OCI-LY7 (cell line): ENCODE measurements around the gene ALDH1A3. TPM values are rescaled to one million over a fixed set of nuclear protein-coding genes. Genes with fewer than 3 reads are reported as not detected.
A peak's percentile ranks its signal among the peaks of the same experiment; 100 is the strongest.

ENCODE experiments used
- BruUV-seq: library from RNA; stranded (reverse); fragments of 400-500 nt; replicated peaks from 2 replicates; lab custom pipeline; 2021; lab: Mats Ljungman, UMichigan
- CTCF ChIA-PET: fragments of 300-600 bp; sonication (Branson Sonifier 250); formaldehyde crosslinking; loops from one replicate; lab custom pipeline; 2022; ENCODE audit warnings: antibody characterized with exemption; ENCODE audit not compliant: unreplicated experiment; lab: Charles Lee
- POLR2A ChIA-PET: fragments of 300-600 bp; sonication (Branson Sonifier 250); formaldehyde crosslinking; loops from one replicate; lab custom pipeline; 2022; ENCODE audit warnings: antibody characterized with exemption; lab: Charles Lee
- DNase-seq: peaks from one replicate; pipeline ENCODE4 v3.0.0-alpha.2; 2015; ENCODE audit warnings: low spot score
- H2AFZ ChIP-seq: fragments of 200-600 bp; sonication (generic), shearing (Covaris generic); 2 replicates; pipeline ENCODE4 v1.6.1; 2014; ENCODE audit warnings: mild to moderate bottlenecking, antibody characterized with exemption, low read length, moderate library complexity
- H3K27ac ChIP-seq: fragments of 200-600 bp; sonication (generic); 2 replicates; pipeline ENCODE4 v1.5.1; 2014; ENCODE audit warnings: mixed run types, low read depth, mild to moderate bottlenecking, moderate library complexity, low read length, inconsistent platforms; ENCODE audit not compliant: poor library complexity, severe bottlenecking
- H3K36me3 ChIP-seq: fragments of 200-600 bp; sonication (generic); 2 replicates; pipeline ENCODE4 v1.6.1; 2014; ENCODE audit warnings: mild to moderate bottlenecking, antibody characterized with exemption, low read length, moderate library complexity, mixed read lengths; ENCODE audit not compliant: insufficient read depth
- H3K4me1 ChIP-seq: fragments of 200-600 bp; sonication (generic); 2 replicates; pipeline ENCODE4 v1.5.1; 2014; ENCODE audit warnings: mild to moderate bottlenecking, low read length; ENCODE audit not compliant: insufficient read depth, poor library complexity, severe bottlenecking
- H3K4me2 ChIP-seq: fragments of 200-600 bp; sonication (generic); 2 replicates; pipeline ENCODE4 v1.6.1; 2014; ENCODE audit warnings: mild to moderate bottlenecking, low read length
- H3K4me3 ChIP-seq: fragments of 200-600 bp; sonication (generic); 2 replicates; pipeline ENCODE4 v1.5.1; 2014; ENCODE audit warnings: mild to moderate bottlenecking, low read depth, low read length; ENCODE audit not compliant: poor library complexity, severe bottlenecking
- H3K79me2 ChIP-seq: fragments of 200-600 bp; sonication (generic); 2 replicates; pipeline ENCODE4 v1.6.1; 2016; ENCODE audit warnings: low read depth, mild to moderate bottlenecking, low read length, moderate library complexity, mixed read lengths; ENCODE audit not compliant: insufficient read depth
- H3K9me2 ChIP-seq: fragments of 200-600 bp; sonication (generic); 2 replicates; pipeline ENCODE4 v1.6.1; 2016; ENCODE audit warnings: mild to moderate bottlenecking, low read length, mixed read lengths; ENCODE audit not compliant: insufficient read depth
- H3K9me3 ChIP-seq: fragments of 200-600 bp; sonication (generic); 2 replicates; pipeline ENCODE4 v1.6.1; 2014; ENCODE audit warnings: mild to moderate bottlenecking, mixed run types, low read length, mixed read lengths
- H4K20me1 ChIP-seq: fragments of 200-600 bp; sonication (generic); 2 replicates; pipeline ENCODE4 v1.6.1; 2014; ENCODE audit warnings: mild to moderate bottlenecking, antibody characterized with exemption, low read length, moderate library complexity, mixed read lengths; ENCODE audit not compliant: insufficient read depth
- CTCF ChIP-seq: fragments of 200-600 bp; sonication (generic); conservative IDR thresholded peaks from 2 replicates; pipeline ENCODE4 v1.5.1; 2014; ENCODE audit warnings: mild to moderate bottlenecking, antibody characterized with exemption, low read length, moderate library complexity, mixed read lengths
- EZH2phosphoT487 ChIP-seq: fragments of 200-600 bp; sonication (generic); IDR thresholded peaks from 2 replicates; pipeline ENCODE4 v1.6.1; 2018; ENCODE audit warnings: low read depth, borderline replicate concordance, mild to moderate bottlenecking, mixed run types, antibody characterized with exemption, low read length, moderate library complexity, mixed read lengths
- intact Hi-C: fragments of 100-400 bp; cut with micrococcal nuclease; formaldehyde crosslinking; loops from one replicate; pipeline ENCODE4 v1.10.0; 2022; ENCODE audit not compliant: unreplicated experiment
- total RNA-seq, 2 experiments: library from RNA; depleted of rRNA in 1 of 2; stranded (reverse); fragments of >200 nt in 1 of 2; shearing (Covaris generic) in 1 of 2; gene quantifications; 2 replicates each; pipeline ENCODE4 v1.2.3, GENCODE V29; 2014 to 2022

ALDH1A3 gene
- total RNA-seq, 2 experiments from 2014 or later: not detected

GRCh38 chr15:100869151-100869999 is 10.3 kb upstream of the ALDH1A3 start:
- H3K4me1 ChIP-seq: no peaks in the 10 kb centered on the region
- POLR2A ChIA-PET: no interaction called here
- no TSS peak for BruUV-seq
- no peaks in the 10 kb centered on the region for H3K36me3 ChIP-seq
- no peaks in the 10 kb centered on the region for H3K9me2 ChIP-seq
- H2AFZ ChIP-seq: no peak overlapping the region
- no peak for TF ChIP-seq EZH2phosphoT487
- peak; percentile 85 for TF ChIP-seq CTCF
- intact Hi-C loops: no loop called here
- H4K20me1 ChIP-seq: no peaks in the 10 kb centered on the region
- DNase-seq: peak; percentile 14
- H3K27ac ChIP-seq: no peak overlapping the region
- no peak overlapping the region for H3K4me2 ChIP-seq
- H3K4me3 ChIP-seq: no peak overlapping the region
- CTCF ChIA-PET: no interaction called here
- no peaks in the 10 kb centered on the region for H3K79me2 ChIP-seq
- H3K9me3 ChIP-seq: peaks cover 8% of the 10 kb centered on the region; the same call in 1 of the 2 replicates

- intact Hi-C loops: loop anchor here (5.0 kb wide), 2 partner anchors 134 to 246 kb away; no protein-coding TSS in a partner anchor
- BruUV-seq: no TSS peak
Measured at GRCh38 chr15:100873029-100873677, 6.5 kb upstream of the ALDH1A3 start.

More at GRCh38 chr15:100873029-100873677, 6.5 kb upstream of the ALDH1A3 start:
- DNase-seq: peak; percentile 77
- H3K27ac ChIP-seq: no peak overlapping the region
- ChIA-PET POLR2A (interaction anchor here (0.5 to 1.4 kb wide), 7 partner anchors 9 to 448 kb away, joined by 3 to 9 read pairs (median 3); no protein-coding TSS in a partner anchor), CTCF (interaction anchor here (1.2 kb wide), 1 partner anchor 24 kb away, joined by 5 read pairs; no protein-coding TSS in a partner anchor)
- peak overlapping the region; percentile 79; the same call in 1 of the 2 replicates for H2AFZ ChIP-seq
- H3K9me3 ChIP-seq: peaks cover 8% of the 10 kb centered on the region; the same call in 1 of the 2 replicates
- H3K36me3 ChIP-seq: no peaks in the 10 kb centered on the region
- no peaks in the 10 kb centered on the region for H3K9me2 ChIP-seq
- no peak overlapping the region for H3K4me2 ChIP-seq
- H3K79me2 ChIP-seq: no peaks in the 10 kb centered on the region
- no peak overlapping the region for H3K4me3 ChIP-seq
- H4K20me1 ChIP-seq: no peaks in the 10 kb centered on the region
- no peak for TF ChIP-seq EZH2phosphoT487
- peak; percentile 93 for TF ChIP-seq CTCF
- no peaks in the 10 kb centered on the region for H3K4me1 ChIP-seq
